GM12878 (cell line): ENCODE measurements around the gene CRYGN. TPM values are rescaled to one million over a fixed set of nuclear protein-coding genes. Genes with fewer than 3 reads are reported as not detected.

Source experiments
- ATAC-seq: fragments of 200-7000 bp; cut with Tn5 transposase; 3 replicates; pipeline ENCODE4 v1.9.1; 2020; ENCODE audit warnings: mild to moderate bottlenecking, moderate library complexity
- BruUV-seq: library from RNA; stranded (reverse); fragments of 400-500 nt; replicated peaks from 2 replicates; lab custom pipeline; 2021; lab: Mats Ljungman, UMichigan
- CTCF ChIA-PET: fragments of 300-600 bp; sonication (Branson Sonifier 250); formaldehyde crosslinking; extraction: SDS; loops from one replicate; lab custom pipeline; 2021; ENCODE audit warnings: inconsistent platforms; lab: Yijun Ruan, JAX
- POLR2A ChIA-PET: fragments of 350-600 bp; formaldehyde crosslinking; extraction: SDS; loops from one replicate; lab custom pipeline; 2021; ENCODE audit warnings: inconsistent platforms; lab: Charles Lee
- RAD21 ChIA-PET: fragments of 300-600 bp; sonication (Branson Sonifier 250); formaldehyde crosslinking; loops from one replicate; lab custom pipeline; 2023; ENCODE audit warnings: antibody characterized with exemption; ENCODE audit not compliant: unreplicated experiment; lab: Charles Lee
- SMC1A ChIA-PET: fragments of 300-600 bp; sonication (Branson Sonifier 250); formaldehyde crosslinking; loops from one replicate; lab custom pipeline; 2023; ENCODE audit not compliant: unreplicated experiment, uncharacterized antibody; lab: Charles Lee
- DNase-seq: peaks from one replicate; pipeline ENCODE4 v3.0.0-alpha.2; 2011; ENCODE audit warnings: low read depth, low spot score
- FAIRE-seq: peaks from 3 replicates; lab custom pipeline; 2011; peaks lifted over from hg19 to GRCh38; lab: Jason Lieb, UNC
- H2AFZ ChIP-seq: 2 replicates; pipeline ENCODE4 v1.6.0; 2011; ENCODE audit warnings: low read depth, low read length, control low read depth; ENCODE audit not compliant: control insufficient read depth
- H3K27ac ChIP-seq: 2 replicates; pipeline ENCODE4 v1.5.1; 2011; ENCODE audit warnings: control low read depth; ENCODE audit not compliant: control insufficient read depth, insufficient read depth
- H3K27me3 ChIP-seq, 2 experiments: replicated peaks in 1 of 2; 2 replicates each; pipeline versions ENCODE4 v1.6.0 to v1.6.1; 2011; ENCODE audit warnings: low read length in 1 of 2; ENCODE audit not compliant: control insufficient read depth in 2 of 2, insufficient read depth in 2 of 2
- H3K36me3 ChIP-seq, 2 experiments: 2 replicates each; pipeline ENCODE4 v1.5.1; 2011; ENCODE audit warnings: low read length in 1 of 2; ENCODE audit not compliant: control insufficient read depth in 2 of 2, insufficient read depth in 2 of 2
- H3K4me1 ChIP-seq: 2 replicates; pipeline ENCODE4 v1.6.1; 2011; ENCODE audit warnings: mild to moderate bottlenecking, low read length, moderate library complexity, mixed read lengths; ENCODE audit not compliant: control insufficient read depth, insufficient read depth
- H3K4me2 ChIP-seq: 2 replicates; pipeline ENCODE4 v1.6.0; 2011; ENCODE audit warnings: control low read depth; ENCODE audit not compliant: control insufficient read depth, insufficient read depth
- H3K4me3 ChIP-seq: fragments of 200-600 bp; sonication (generic); 2 replicates; pipeline ENCODE4 v1.5.1; 2016
- H3K79me2 ChIP-seq: 2 replicates; pipeline ENCODE4 v1.6.0; 2011; ENCODE audit warnings: low read length; ENCODE audit not compliant: control insufficient read depth, insufficient read depth
- H3K9ac ChIP-seq: 2 replicates; pipeline ENCODE4 v1.8.0; 2011; ENCODE audit warnings: low read length, control low read depth, mixed read lengths; ENCODE audit not compliant: control insufficient read depth, insufficient read depth
- H3K9me3 ChIP-seq: replicated peaks from 3 replicates; pipeline ENCODE4 v1.5.1; 2011; ENCODE audit warnings: mild to moderate bottlenecking, low read length; ENCODE audit not compliant: control insufficient read depth, insufficient read depth
- H4K20me1 ChIP-seq: 2 replicates; pipeline ENCODE4 v1.6.0; 2011; ENCODE audit not compliant: control insufficient read depth, insufficient read depth
- CHD1 ChIP-seq: IDR thresholded peaks from 2 replicates; pipeline ENCODE4 v1.6.1; 2012; ENCODE audit warnings: low read depth, low read length, improper control_type of control experiment
- ELK1 ChIP-seq: IDR thresholded peaks from 2 replicates; pipeline ENCODE4 v1.6.1; 2012; ENCODE audit warnings: low read depth, low read length, improper control_type of control experiment
- IKZF2 ChIP-seq, 2 experiments: fragments of 450-650 bp; IDR thresholded peaks; 2 replicates each; pipeline ENCODE4 v1.6.1; 2017; ENCODE audit warnings: mild to moderate bottlenecking in 2 of 2, moderate library complexity in 2 of 2
- KDM1A ChIP-seq: fragments of 200-600 bp; sonication (generic); IDR thresholded peaks from 2 replicates; pipeline ENCODE4 v1.6.1; 2016; ENCODE audit warnings: borderline replicate concordance
- PKNOX1 ChIP-seq: fragments of 450-650 bp; IDR thresholded peaks from 2 replicates; pipeline ENCODE4 v1.6.1; 2016; ENCODE audit warnings: mild to moderate bottlenecking
- SIX5 ChIP-seq: IDR thresholded peaks from 2 replicates; pipeline ENCODE4 v1.6.1; 2011; ENCODE audit warnings: mild to moderate bottlenecking, low read depth, low read length, moderate library complexity; ENCODE audit not compliant: severe bottlenecking
- SMC3 ChIP-seq: IDR thresholded peaks from 2 replicates; pipeline ENCODE4 v1.6.1; 2011; ENCODE audit warnings: low read length, improper control_type of control experiment, borderline replicate concordance
- SP1 ChIP-seq: IDR thresholded peaks from one replicate; pipeline ENCODE4 v1.6.1; 2011; ENCODE audit warnings: low read depth, low read length
- STAT3 ChIP-seq: IDR thresholded peaks from 2 replicates; pipeline ENCODE4 v1.6.1; 2011; ENCODE audit warnings: low read depth, low read length, improper control_type of control experiment
- YBX1 ChIP-seq: fragments of 450-650 bp; IDR thresholded peaks from 2 replicates; pipeline ENCODE4 v1.6.1; 2016; ENCODE audit warnings: antibody characterized with exemption
- WGBS: methylation state at CpG from one replicate; pipeline ENCODE4 v1.1.6; 2016; ENCODE audit warnings: low lambda C conversion rate; ENCODE audit not compliant: insufficient replicate concordance, insufficient coverage; ENCODE audit errors: missing lambda C conversion rate; 5-methylcytosine and 5-hydroxymethylcytosine counted together
- in situ Hi-C: fragments of 300-500 bp; cut with MboI; formaldehyde crosslinking; loops from 9 replicates; pipeline ENCODE4 v1.14.3; 2018; ENCODE audit warnings: mixed read lengths
- intact Hi-C: fragments of 100-400 bp; cut with micrococcal nuclease; formaldehyde crosslinking; loops from one replicate; pipeline ENCODE4 v1.14.2; 2022; ENCODE audit not compliant: unreplicated experiment
- polyA plus RNA-seq, 11 experiments: library from polyadenylated mRNA; depleted of rRNA in 4 of 11; unstranded in 6 of 11; stranded (reverse) in 5 of 11; fragments of >200 nt; fragmentation: Nextera tagmentation in 4 of 11; fragmentation: Illumina TruSeq in 1 of 11; extraction: Ambion mirVana in 4 of 11; extraction: Trizol in 1 of 11; gene quantifications; 1 replicate in 1 of 11; 2 replicates in 10 of 11; pipeline versions ENCODE4 v1.2.1 to v1.2.3, GENCODE V29; 2011 to 2016; ENCODE audit warnings: inconsistent platforms in 2 of 11, missing spikeins in 2 of 11, low read depth in 1 of 11
- total RNA-seq, 4 experiments: library from RNA; depleted of rRNA in 3 of 4; stranded (reverse); fragments of >200 nt in 3 of 4; fragmentation: Illumina TruSeq in 1 of 4; extraction: Trizol in 1 of 4; gene quantifications; 2 replicates each; pipeline versions ENCODE4 v1.2.1 to v1.2.3, GENCODE V29; 2013 to 2021

The CRYGN gene
- total and polyA plus RNA-seq, 10 of the 15 experiments (the other 5 are each of a cell fraction or from before 2014, with no cell fraction given), result not detected

GRCh38 chr7:151451626-151452571, 12.0 kb upstream of the CRYGN start:
- H3K4me2 ChIP-seq, result no peak overlapping the region
- WGBS, result 50% methylated on average over 23 of the region's 23 CpGs
- intact Hi-C loops, result loop anchor here (1.0 kb wide), 1 partner anchor 84 kb away; no protein-coding TSS in a partner anchor

More at GRCh38 chr7:151451626-151452571, 12.0 kb upstream of the CRYGN start:
- TF ChIP-seq SIX5 (no peak), STAT3 (no peak), PKNOX1 (no peak), YBX1 (no peak), CHD1 (no peak), SP1 (no peak), ELK1 (no peak), KDM1A (no peak), IKZF2 (IDR thresholded peaks at IDR 0.05) (no peak), SMC3 (no peak)
- no peaks in the 10 kb centered on the region; the same call in 1 of the 2 replicates for H3K4me1 ChIP-seq
- ChIA-PET RAD21 (no interaction called here), SMC1A (no interaction called here), POLR2A (no interaction called here), CTCF (interaction anchor here (0.5 to 1.0 kb wide), 2 partner anchors 19 to 204 kb away, joined by 3 to 5 read pairs; no protein-coding TSS in a partner anchor)
- BruUV-seq, result no TSS peak
- in situ Hi-C loops, result no loop called here
- ATAC-seq, result no peak
- H4K20me1 ChIP-seq, result no peaks in the 10 kb centered on the region
- no peaks in the 10 kb centered on the region for H3K36me3 ChIP-seq
- no peak for DNase-seq
- no peak overlapping the region for H3K27ac ChIP-seq
- no peaks in the 10 kb centered on the region for H3K27me3 ChIP-seq
- no peaks in the 10 kb centered on the region for H3K79me2 ChIP-seq
- no peak overlapping the region for H2AFZ ChIP-seq
- H3K9ac ChIP-seq, result no peak overlapping the region
- FAIRE-seq, result no peak
- no peak overlapping the region for H3K4me3 ChIP-seq
- H3K9me3 ChIP-seq, result no peaks in the 10 kb centered on the region; the same call in 2 of the 3 replicates
